Psoas muscle (tissue), 8 donors: Measurements from ENCODE around the gene WASF3. TPM values are rescaled to one million over a fixed set of nuclear protein-coding genes. Genes with fewer than 3 reads are reported as not detected.
"Not testable (repeated sequence)": the region's sequence is repeated elsewhere in the genome, so short reads cannot be mapped to it uniquely, and the experiment has no call there.

Experiments used
- ATAC-seq, 4 donors: fragments of 200-7000 bp; cut with Tn5 transposase; one replicate each; pipeline ENCODE4 v1.9.1; 2020; ENCODE audit warnings: moderate library complexity in 3 of 4, mild to moderate bottlenecking in 2 of 4
- DNase-seq, 2 donors: peaks; one replicate each; pipeline ENCODE4 v3.0.0-alpha.2; 2020
- H3K27ac ChIP-seq: fragments of 200-600 bp; one replicate; pipeline ENCODE4 v1.8.0; 2022
- H3K27me3 ChIP-seq, 3 donors: fragments of 200-600 bp in 1 of 3; one replicate each; pipeline versions ENCODE4 v1.6.1 to v1.8.0; 2013 to 2022; ENCODE audit warnings: low read length in 2 of 3, mild to moderate bottlenecking in 2 of 3, moderate library complexity in 1 of 3; ENCODE audit not compliant: insufficient read depth in 3 of 3
- H3K36me3 ChIP-seq, 2 donors: fragments of 200-600 bp in 1 of 2; one replicate each; pipeline versions ENCODE4 v1.6.1 to v1.8.0; 2013 to 2022; ENCODE audit warnings: low read depth in 1 of 2, mild to moderate bottlenecking in 1 of 2, moderate library complexity in 1 of 2; ENCODE audit not compliant: insufficient read depth in 1 of 2
- H3K4me1 ChIP-seq: fragments of 200-600 bp; one replicate; pipeline ENCODE4 v1.8.0; 2022
- H3K4me3 ChIP-seq: fragments of 200-600 bp; one replicate; pipeline ENCODE4 v1.8.0; 2022; ENCODE audit warnings: mild to moderate bottlenecking
- H3K9me3 ChIP-seq: fragments of 200-600 bp; one replicate; pipeline ENCODE4 v1.8.0; 2022
- WGBS, 3 donors: extraction: QIAGEN DNeasy Blood & Tissue Kit; methylation state at CpG; one replicate each; pipeline versions ENCODE4 v1.1.6 to v1.1.7; 2013; 5-methylcytosine and 5-hydroxymethylcytosine counted together
- intact Hi-C, 2 donors: fragments of 100-400 bp; cut with DNase I; formaldehyde crosslinking; loops; one replicate each; pipeline versions ENCODE4 v1.11.0 to v1.14.2; 2022
- polyA plus RNA-seq, 3 donors: library from polyadenylated mRNA; stranded (reverse); fragments of 200-250 nt; gene quantifications; one replicate each; pipeline ENCODE4 v1.2.3, GENCODE V29; 2013
- total RNA-seq, 4 donors: library from RNA; stranded (reverse); fragmentation: NEBNext Ultra II Directional in 2 of 4; extraction: Animal tissue kit (Norgen Biotek cat#: 25700) in 2 of 4; gene quantifications; one replicate each; pipeline versions ENCODE4 v1.2.1 to v1.2.4, GENCODE V29; 2021 to 2023
- TF ChIP-seq, protein P1 (sequence below): fragments of 200-600 bp; IDR thresholded peaks from one replicate; pipeline ENCODE4 v1.8.0; 2022; ENCODE audit warnings: antibody characterized with exemption
- donor health status: healthy with polysubstance abuse.
- donor health status: DM: no; HTN: no; CAD: no; lungs with moderate emphysema.
- donor health status: Bipolar disorder and iron deficiency.
- donor health status: healthy.
- donor health status: DM: yes; HTN: yes; CAD: no.
- donor health status: DM: no; HTN: no; CAD: no.
- donor health status: DM: no; HTN: no; CAD: no.
- donor health status: DM: yes; HTN: yes; CAD: no.

WASF3 gene
- total and polyA plus RNA-seq, 7 donors = 2.5 to 9.7 (median 6.8) TPM

DNA sequence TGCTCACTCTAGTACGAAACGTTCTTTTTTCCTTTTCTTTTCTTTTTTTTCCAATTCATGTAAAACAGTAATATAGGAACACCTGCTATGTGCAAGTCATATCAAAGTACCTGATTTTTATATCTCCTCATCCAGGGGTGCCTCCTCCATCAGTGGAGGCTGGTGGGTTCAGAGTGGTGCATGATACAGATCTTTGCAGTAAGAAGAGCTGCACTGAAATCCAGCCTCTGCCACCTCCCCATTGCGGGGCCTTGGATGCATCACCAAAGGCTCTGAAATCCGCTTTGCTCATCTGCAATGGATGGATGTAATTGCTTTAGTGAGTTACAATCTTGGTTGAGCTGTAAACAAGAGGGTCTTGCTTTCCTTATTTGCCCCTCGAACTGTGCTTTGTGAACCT, 164.8 kb downstream of the WASF3 start:
- DNase-seq (no peak), ATAC-seq (no peak)
- whole genome bisulfite sequencing, 3 donors = 82 to 85% (median 85%) methylated on average over 5 of the region's 5 CpGs
- TF ChIP-seq, protein P1, sequence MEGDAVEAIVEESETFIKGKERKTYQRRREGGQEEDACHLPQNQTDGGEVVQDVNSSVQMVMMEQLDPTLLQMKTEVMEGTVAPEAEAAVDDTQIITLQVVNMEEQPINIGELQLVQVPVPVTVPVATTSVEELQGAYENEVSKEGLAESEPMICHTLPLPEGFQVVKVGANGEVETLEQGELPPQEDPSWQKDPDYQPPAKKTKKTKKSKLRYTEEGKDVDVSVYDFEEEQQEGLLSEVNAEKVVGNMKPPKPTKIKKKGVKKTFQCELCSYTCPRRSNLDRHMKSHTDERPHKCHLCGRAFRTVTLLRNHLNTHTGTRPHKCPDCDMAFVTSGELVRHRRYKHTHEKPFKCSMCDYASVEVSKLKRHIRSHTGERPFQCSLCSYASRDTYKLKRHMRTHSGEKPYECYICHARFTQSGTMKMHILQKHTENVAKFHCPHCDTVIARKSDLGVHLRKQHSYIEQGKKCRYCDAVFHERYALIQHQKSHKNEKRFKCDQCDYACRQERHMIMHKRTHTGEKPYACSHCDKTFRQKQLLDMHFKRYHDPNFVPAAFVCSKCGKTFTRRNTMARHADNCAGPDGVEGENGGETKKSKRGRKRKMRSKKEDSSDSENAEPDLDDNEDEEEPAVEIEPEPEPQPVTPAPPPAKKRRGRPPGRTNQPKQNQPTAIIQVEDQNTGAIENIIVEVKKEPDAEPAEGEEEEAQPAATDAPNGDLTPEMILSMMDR = no peak
- H3K9me3 ChIP-seq = no peaks in the 10 kb centered on the region
- H3K27me3 ChIP-seq = peaks cover 0 to 2% (median 0%) of the 10 kb centered on the region in 3 donors
- H3K36me3 ChIP-seq = no peaks in the 10 kb centered on the region
- no peak overlapping the region for H3K27ac ChIP-seq
- intact Hi-C loops = no loop called here
- no peaks in the 10 kb centered on the region for H3K4me1 ChIP-seq
- no peak overlapping the region for H3K4me3 ChIP-seq

DNA sequence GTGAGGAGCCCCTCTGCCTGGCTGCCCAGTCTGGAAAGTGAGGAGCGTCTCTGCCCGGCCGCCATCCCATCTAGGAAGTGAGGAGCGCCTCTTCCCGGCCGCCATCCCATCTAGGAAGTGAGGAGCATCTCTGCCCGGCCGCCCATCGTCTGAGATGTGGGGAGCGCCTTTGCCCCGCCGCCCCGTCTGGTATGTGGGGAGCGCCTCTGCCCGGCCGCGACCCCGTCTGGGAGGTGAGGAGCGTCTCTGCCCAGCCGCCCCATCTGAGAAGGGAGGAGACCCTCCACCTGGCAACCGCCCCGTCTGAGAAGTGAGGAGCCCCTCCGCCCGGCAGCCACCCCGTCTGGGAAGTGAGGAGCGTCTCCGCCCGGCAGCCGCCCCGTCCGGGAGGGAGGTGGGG, 166.1 kb downstream of the WASF3 start:
- H3K4me3 ChIP-seq, H3K4me1 ChIP-seq, H3K36me3 ChIP-seq, H3K9me3 ChIP-seq, H3K27me3 ChIP-seq, ATAC-seq, H3K27ac ChIP-seq, DNase-seq, intact Hi-C loops: not testable (repeated sequence)
- 87 to 100% (median 95%) methylated on average over 8 to 13 of the region's 31 CpGs for WGBS, 3 donors

DNA sequence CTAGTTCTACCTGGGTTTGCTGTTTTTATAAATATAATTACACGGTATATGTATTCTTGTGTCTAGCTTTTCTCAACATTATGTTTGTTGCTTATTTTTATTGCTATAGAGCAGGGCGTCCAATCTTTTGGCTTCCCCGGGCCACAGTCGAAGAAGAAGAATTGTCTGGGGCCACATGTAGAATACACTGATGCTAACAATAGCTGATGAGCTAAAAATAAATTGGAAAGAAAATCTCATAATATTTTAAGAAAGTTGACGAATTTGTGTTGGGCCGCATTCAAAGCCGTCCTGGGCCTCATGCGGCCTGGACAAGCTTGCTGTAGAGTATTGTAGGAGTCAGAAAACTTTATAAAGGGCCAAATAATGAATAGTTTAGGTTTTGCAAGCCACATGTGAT, 169.2 kb downstream of the WASF3 start:
- H3K4me1 ChIP-seq = no peaks in the 10 kb centered on the region
- DNase-seq (no peak), ATAC-seq (no peak)
- WGBS, 3 donors = 82 to 86% (median 84%) methylated on average over 8 of the region's 8 CpGs
- intact Hi-C loops = no loop called here
- H3K4me3 ChIP-seq = no peak overlapping the region
- peaks cover 0 to 3% (median 0%) of the 10 kb centered on the region in 3 donors for H3K27me3 ChIP-seq
- H3K36me3 ChIP-seq = no peaks in the 10 kb centered on the region
- TF ChIP-seq, protein P1 = no peak
- no peaks in the 10 kb centered on the region for H3K9me3 ChIP-seq
- no peak overlapping the region for H3K27ac ChIP-seq

DNA sequence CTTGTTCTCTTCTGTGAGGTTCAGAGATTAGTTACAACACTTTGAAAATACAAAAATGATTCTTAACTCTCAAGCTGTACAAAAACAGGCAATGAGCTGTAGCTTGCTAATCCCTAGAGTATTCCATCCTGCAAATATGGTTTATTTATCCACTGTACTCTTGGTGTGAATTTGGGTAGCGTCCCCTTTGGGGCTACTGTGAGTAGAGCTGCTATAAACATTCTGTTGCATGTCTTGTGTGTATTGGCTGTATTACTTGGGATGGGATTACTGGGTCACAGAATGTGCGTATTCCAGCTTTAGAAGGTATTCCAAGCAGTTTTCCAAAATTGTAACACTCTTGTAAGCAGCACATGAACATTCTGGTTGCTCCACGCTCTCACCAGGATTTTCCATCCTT, 169.6 kb downstream of the WASF3 start:
- Histone ChIP-seq H3K4me1 (no peaks in the 10 kb centered on the region), H3K36me3 (no peaks in the 10 kb centered on the region), H3K27me3 (peaks cover 0 to 3% (median 0%) of the 10 kb centered on the region in 3 donors), H3K27ac (no peak overlapping the region), H3K9me3 (no peaks in the 10 kb centered on the region), H3K4me3 (no peak overlapping the region)
- TF ChIP-seq, protein P1 = no peak
- DNase-seq = no peak
- ATAC-seq = no peak
- intact Hi-C loops = no loop called here
- 70 to 78% (median 74%) methylated on average over 3 of the region's 3 CpGs for WGBS, 3 donors

DNA sequence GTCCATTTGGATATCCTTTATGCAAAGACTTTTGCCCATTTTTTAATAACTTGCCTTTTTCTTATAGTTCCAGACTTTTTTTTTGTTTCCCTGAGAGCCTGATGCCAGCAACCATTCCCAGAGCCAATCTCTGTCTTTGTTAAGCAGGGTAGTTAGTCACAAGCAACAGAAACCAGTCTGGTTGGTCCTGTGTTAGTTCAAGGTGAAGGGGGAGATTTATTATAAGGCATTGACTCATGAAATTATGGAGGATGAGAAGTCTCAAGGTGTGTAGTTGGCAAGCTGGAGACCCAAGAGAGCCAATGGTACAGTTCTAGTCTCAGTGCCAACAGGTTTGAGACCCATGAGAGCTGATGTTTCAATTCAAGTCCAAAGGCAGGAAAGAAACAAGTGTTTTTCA, 170.2 kb downstream of the WASF3 start:
- H3K9me3 ChIP-seq = no peaks in the 10 kb centered on the region
- no peak for ATAC-seq
- no peak for DNase-seq
- no peaks in the 10 kb centered on the region for H3K36me3 ChIP-seq
- peaks cover 0 to 3% (median 0%) of the 10 kb centered on the region in 3 donors for H3K27me3 ChIP-seq
- H3K27ac ChIP-seq = no peak overlapping the region
- H3K4me3 ChIP-seq = no peak overlapping the region
- no peaks in the 10 kb centered on the region for H3K4me1 ChIP-seq
- intact Hi-C loops = no loop called here
- TF ChIP-seq, protein P1 = no peak
